Activated CD8-positive, alpha-beta memory T cell treated with anti-CD3 and anti-CD28 coated beads, Interleukin-2, amount 10 ng/mL, durations not matched to agents 7 days and 5 days (primary cell): Measurements from ENCODE around the gene TRIM25. TPM values are rescaled to one million over a fixed set of nuclear protein-coding genes. Genes with fewer than 3 reads are reported as not detected.

Source experiments
- ATAC-seq: fragments of 150-1000 bp; cut with Tn5 transposase; one replicate; pipeline ENCODE4 v1.10.0; 2021; ENCODE audit warnings: moderate library complexity
- CTCF ChIA-PET: fragments of 350-600 bp; sonication (Branson Sonifier 250); formaldehyde crosslinking; loops from one replicate; lab custom pipeline; 2021; ENCODE audit warnings: antibody characterized with exemption; lab: Charles Lee
- DNase-seq: peaks from one replicate; pipeline ENCODE4 v3.0.0-alpha.2; 2020
- H3K27ac Mint-ChIP-seq: one replicate; pipeline ENCODE4 v1.8.0; 2021; ENCODE audit warnings: mild to moderate bottlenecking, mixed read lengths
- H3K27me3 Mint-ChIP-seq: one replicate; pipeline ENCODE4 v1.8.0; 2021; ENCODE audit warnings: mixed read lengths
- H3K36me3 Mint-ChIP-seq: one replicate; pipeline ENCODE4 v1.8.0; 2021; ENCODE audit warnings: mild to moderate bottlenecking, mixed read lengths
- H3K4me1 Mint-ChIP-seq: one replicate; pipeline ENCODE4 v1.8.0; 2021; ENCODE audit warnings: mixed read lengths
- H3K4me3 Mint-ChIP-seq: one replicate; pipeline ENCODE4 v1.8.0; 2021; ENCODE audit warnings: mild to moderate bottlenecking, moderate library complexity, mixed read lengths
- H3K9me3 Mint-ChIP-seq: one replicate; pipeline ENCODE4 v1.8.0; 2022; ENCODE audit warnings: low read depth, mixed read lengths
- total RNA-seq, 2 experiments: library from RNA; stranded (reverse); gene quantifications; one replicate each; pipeline ENCODE4 v1.2.3, GENCODE V29; 2021

The TRIM25 gene
- total RNA-seq, 2 experiments from 2014 or later, result 166 to 227 TPM

DNA sequence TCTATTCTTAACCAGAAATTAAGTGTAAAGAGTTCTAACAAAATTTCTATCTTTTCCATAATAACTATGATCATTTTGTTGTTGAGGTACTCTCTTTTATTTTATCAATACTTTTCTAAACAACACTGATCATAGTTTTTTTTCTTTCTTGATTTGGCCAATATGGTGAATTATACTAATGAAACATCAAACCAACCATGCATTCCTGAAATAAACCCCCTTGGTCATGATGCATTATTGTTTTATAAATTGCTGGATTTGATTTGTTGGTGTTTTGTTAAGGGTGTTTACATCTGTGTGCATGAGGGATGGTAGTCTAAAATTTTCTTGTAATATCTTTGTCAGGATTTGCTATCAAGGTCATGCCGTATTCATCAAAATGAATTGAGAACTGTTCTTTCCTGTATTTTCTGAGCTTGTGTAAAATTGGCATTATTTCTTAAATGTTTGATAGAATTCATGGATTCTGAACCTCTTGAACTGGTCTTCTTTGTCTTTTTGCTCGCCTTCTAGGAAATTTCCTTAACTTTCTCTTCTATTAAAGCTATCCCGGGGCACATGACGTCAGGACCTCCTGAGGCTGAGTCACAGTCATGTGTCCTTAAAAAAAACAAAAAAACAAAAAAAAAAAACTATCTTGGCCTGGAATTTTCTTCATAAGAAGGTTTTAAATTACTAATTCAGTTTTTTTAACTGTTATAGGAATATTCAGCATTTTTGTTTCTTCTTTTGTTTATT lies 3.9 kb upstream of the TRIM25 start:
- Mint-ChIP-seq H3K4me3 (no peak overlapping the region), H3K9me3 (peaks cover 9% of the 10 kb centered on the region), H3K4me1 (peaks cover 39% of the 10 kb centered on the region), H3K27me3 (no peaks in the 10 kb centered on the region), H3K27ac (no peak overlapping the region), H3K36me3 (peaks cover 32% of the 10 kb centered on the region)
- ATAC-seq, result no peak
- CTCF ChIA-PET, result no interaction called here
- no peak for DNase-seq

DNA sequence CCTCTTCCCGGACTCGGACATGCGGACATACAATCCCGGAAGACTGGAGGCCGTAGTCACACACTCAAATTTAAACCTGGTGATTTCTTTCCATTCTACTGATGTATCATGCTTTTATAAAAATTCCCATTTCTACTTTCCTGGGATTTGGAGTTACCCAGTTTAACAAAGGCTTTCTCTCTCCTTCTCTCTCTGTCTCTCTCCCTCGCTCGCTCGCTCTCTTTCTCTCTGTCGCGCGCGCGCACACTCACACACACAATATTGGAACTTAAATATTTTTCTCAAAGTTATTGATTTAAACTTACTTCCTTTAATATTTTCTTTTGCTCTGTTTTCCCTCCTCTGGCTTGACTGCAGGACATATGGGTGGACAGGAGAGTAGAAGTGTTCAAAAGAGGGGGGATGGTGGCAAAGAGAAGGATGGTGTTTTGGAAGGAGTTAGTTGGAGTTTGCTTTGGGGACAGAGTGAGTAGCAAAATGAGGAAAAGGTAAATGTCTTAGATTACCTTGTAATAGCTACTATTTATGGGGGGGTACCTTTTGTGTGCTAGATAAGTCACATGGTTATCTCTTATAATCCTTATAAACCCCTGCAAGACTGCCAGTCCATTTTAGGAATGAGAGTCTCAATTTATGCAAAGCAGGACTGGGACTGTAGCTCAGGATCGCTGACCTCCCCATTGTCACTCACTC lies 878 bp upstream of the TRIM25 start:
- Mint-ChIP-seq H3K4me1 (peaks cover 55% of the 10 kb centered on the region), H3K27me3 (no peaks in the 10 kb centered on the region), H3K27ac (peak overlapping the region; percentile 94), H3K4me3 (peak overlapping the region; percentile 98), H3K9me3 (peaks cover 8% of the 10 kb centered on the region), H3K36me3 (peaks cover 55% of the 10 kb centered on the region)
- CTCF ChIA-PET, result interaction anchor here (1.1 kb wide), 1 partner anchor 79 kb away, joined by 6 read pairs; no protein-coding TSS in a partner anchor
- DNase-seq (no peak), ATAC-seq (no peak)

DNA sequence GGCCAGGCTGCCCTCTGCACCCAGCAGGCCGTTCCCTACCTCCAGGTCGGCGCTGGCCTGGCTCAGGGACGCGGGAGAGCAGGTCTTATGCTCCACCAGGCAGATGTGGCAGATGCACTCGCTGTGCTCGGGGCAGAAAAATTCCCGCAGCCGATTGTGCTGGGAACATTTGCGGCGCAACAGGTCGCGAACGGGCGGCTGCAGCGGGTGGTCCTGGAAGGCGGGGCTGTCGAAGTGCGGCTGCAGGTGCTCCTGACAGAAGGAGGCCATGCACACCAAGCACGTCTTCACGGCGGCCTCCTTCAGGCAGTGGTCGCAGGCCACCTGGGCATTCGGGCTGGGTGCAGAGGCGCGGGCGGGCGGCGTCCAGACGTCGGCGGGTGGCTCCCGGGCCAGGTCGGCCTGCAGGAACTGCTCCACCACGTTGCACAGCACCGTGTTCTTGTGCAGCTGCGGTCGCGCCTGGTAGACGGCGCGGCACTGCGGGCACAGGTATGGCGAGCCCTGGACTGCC lies 439 bp downstream of the TRIM25 start:
- no peak for DNase-seq
- peak overlapping the region; percentile 98 for H3K4me3 Mint-ChIP-seq
- peaks cover 54% of the 10 kb centered on the region for H3K36me3 Mint-ChIP-seq
- H3K4me1 Mint-ChIP-seq, result peaks cover 56% of the 10 kb centered on the region
- H3K27ac Mint-ChIP-seq, result peak overlapping the region; percentile 94
- peaks cover 5% of the 10 kb centered on the region for H3K9me3 Mint-ChIP-seq
- H3K27me3 Mint-ChIP-seq, result no peaks in the 10 kb centered on the region
- CTCF ChIA-PET, result interaction anchor here (1.0 to 1.9 kb wide), 6 partner anchors 16 to 98 kb away, joined by 3 to 6 read pairs (median 4); no protein-coding TSS in a partner anchor
- peak; percentile 50 for ATAC-seq

DNA sequence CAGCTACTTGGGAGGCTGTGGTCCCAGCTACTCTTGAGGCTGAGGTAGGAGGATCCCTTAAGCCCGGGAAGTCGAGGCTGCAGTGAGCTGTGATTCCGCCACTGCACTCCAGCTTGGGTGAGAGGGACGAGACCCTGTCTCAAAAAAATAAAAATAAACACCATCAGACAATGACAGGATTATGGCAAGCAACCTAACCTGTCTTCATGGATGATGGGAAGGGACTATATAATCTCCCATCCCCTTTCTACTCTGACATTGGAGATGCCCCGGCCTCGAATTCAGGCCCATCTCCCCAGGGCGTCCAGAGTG lies 893 bp downstream of the TRIM25 start:
- DNase-seq (no peak), ATAC-seq (no peak)
- peak overlapping the region; percentile 94 for H3K27ac Mint-ChIP-seq
- CTCF ChIA-PET, result interaction anchor here (1.0 to 1.9 kb wide), 5 partner anchors 16 to 98 kb away, joined by 3 to 6 read pairs (median 3); no protein-coding TSS in a partner anchor
- H3K27me3 Mint-ChIP-seq, result no peaks in the 10 kb centered on the region
- peaks cover 4% of the 10 kb centered on the region for H3K9me3 Mint-ChIP-seq
- peaks cover 60% of the 10 kb centered on the region for H3K4me1 Mint-ChIP-seq
- H3K4me3 Mint-ChIP-seq, result peak overlapping the region; percentile 98
- H3K36me3 Mint-ChIP-seq, result peaks cover 56% of the 10 kb centered on the region

DNA sequence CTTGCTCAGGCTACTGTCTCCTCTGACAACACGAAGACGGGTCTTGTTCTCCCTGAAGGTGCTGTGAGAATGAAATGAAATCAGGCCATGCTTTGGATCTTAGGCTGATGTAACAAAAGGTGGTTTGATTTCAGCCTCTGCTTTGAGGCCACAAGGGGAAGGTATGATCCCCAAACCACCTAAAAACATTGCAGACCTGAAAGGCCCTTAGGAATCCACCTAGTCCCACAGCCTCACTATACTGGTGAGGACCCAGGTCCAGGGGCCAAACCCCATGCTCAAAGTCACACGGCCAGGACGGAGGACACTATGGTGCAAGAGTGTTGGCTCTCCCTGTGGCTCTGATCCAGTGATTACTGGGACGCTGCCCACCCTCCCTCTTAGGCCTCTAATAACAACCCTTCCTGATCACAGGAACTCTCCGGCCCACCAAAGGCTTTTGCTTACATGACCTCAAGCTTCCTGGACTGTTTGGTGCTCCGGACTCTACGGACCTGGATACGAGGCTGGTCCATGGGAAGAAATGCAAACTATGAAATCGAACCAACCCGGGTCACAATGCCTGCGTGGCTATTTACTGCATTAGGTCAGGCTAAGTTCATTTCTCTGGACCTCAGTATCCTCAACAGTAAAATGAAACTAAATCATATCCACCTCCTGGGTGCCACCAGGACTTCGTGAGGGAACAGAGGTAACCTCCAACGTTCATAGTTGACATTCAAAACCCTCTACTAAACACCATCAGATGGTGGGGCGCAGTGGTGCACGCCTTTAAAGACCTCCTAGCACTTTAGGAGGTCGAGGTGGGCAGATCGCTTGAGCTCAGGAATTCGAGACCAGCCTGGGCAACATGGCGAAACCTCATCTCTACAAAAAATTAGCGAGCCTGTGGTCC lies 1.5 kb downstream of the TRIM25 start:
- ATAC-seq (no peak), DNase-seq (no peak)
- Mint-ChIP-seq H3K4me3 (peak overlapping the region; percentile 98), H3K27me3 (no peaks in the 10 kb centered on the region), H3K4me1 (peaks cover 65% of the 10 kb centered on the region), H3K27ac (peak overlapping the region; percentile 94), H3K36me3 (peaks cover 57% of the 10 kb centered on the region), H3K9me3 (no peaks in the 10 kb centered on the region)
- CTCF ChIA-PET, result interaction anchor here (1.0 to 1.9 kb wide), 5 partner anchors 17 to 99 kb away, joined by 3 to 6 read pairs (median 3); no protein-coding TSS in a partner anchor

DNA sequence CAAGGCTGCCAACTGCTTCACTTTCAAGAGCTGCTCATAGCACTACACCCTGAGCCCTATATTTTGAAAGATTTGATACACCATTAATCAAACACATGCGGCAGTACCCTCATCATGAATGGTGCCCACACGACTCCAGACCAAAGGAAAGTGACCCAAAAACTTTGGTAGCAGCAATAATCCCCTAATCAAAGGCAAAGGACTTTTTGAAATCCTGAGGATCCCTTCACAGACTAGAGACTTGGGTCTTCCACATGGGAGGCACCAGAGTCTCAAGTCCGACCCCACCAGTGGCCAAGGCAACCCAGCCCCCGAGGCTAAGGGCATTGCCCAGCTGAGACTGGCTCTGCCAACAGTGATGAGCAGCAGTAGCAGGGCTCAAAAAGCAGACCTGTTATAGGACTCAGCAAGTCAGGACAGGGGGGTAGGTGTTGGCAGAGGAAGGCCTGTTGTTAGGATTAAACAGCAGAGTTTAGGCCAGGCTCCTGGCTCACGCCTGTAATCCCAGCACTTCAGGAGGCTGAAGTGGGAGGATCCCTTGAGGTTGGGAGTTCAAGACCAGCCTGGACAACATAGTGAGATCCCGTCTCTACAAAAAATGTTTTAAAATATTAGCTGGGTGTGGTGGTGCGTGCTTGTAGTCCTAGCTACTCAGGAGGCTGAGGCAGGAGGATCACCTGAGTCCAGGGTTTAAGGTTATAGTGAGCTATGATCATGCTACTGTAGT lies 3.2 kb downstream of the TRIM25 start:
- CTCF ChIA-PET, result interaction anchor here (0.9 kb wide), 1 partner anchor 77 kb away, joined by 3 read pairs; the partner anchor contains the start of genes C17orf67 and DGKE
- peaks cover 64% of the 10 kb centered on the region for H3K4me1 Mint-ChIP-seq
- ATAC-seq, result no peak
- H3K36me3 Mint-ChIP-seq, result peaks cover 64% of the 10 kb centered on the region
- no peak for DNase-seq
- H3K9me3 Mint-ChIP-seq, result no peaks in the 10 kb centered on the region
- peak overlapping the region; percentile 98 for H3K4me3 Mint-ChIP-seq
- H3K27ac Mint-ChIP-seq, result peak overlapping the region; percentile 57
- no peaks in the 10 kb centered on the region for H3K27me3 Mint-ChIP-seq

DNA sequence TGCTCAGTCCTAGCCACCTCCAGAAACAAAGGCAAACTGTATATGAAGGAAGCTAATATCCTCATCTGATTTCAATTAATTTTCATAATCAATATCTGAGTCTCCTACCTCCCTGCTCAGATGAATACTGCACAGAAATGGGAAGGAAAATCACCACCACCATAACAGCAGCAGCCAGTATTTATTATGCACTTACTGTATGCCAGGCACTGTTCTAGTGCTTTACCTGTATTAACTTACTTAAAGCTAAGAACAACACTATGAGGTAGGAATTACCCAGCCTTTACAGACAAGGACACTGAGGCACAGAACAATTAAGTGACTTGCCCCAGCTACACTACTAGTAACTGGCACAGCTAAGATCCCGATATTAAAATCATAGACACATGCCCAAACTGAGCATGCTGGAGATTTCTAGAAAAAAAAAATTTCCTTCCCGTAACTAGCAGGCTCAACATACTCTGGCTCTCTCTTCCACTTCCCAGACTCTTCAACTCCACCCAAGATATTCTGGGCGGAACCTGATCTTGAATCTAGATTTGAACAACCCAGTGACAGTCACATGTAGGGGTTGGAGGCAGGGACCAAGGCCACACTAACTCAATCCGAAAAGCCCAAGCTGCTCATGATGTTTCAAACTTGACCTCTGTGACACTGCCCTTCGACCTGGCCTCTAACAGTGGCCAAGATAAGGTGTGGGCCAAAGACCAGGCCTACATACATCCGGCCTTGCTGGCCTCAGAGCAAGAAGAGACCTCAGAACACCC lies 3.9 kb downstream of the TRIM25 start:
- peaks cover 57% of the 10 kb centered on the region for H3K4me1 Mint-ChIP-seq
- DNase-seq (no peak), ATAC-seq (no peak)
- H3K27me3 Mint-ChIP-seq, result no peaks in the 10 kb centered on the region
- peak overlapping the region; percentile 57 for H3K27ac Mint-ChIP-seq
- H3K4me3 Mint-ChIP-seq, result peak overlapping the region; percentile 98
- CTCF ChIA-PET, result interaction anchor here (1.6 kb wide), 1 partner anchor 90 kb away, joined by 7 read pairs; no protein-coding TSS in a partner anchor
- no peaks in the 10 kb centered on the region for H3K9me3 Mint-ChIP-seq
- peaks cover 66% of the 10 kb centered on the region for H3K36me3 Mint-ChIP-seq

DNA sequence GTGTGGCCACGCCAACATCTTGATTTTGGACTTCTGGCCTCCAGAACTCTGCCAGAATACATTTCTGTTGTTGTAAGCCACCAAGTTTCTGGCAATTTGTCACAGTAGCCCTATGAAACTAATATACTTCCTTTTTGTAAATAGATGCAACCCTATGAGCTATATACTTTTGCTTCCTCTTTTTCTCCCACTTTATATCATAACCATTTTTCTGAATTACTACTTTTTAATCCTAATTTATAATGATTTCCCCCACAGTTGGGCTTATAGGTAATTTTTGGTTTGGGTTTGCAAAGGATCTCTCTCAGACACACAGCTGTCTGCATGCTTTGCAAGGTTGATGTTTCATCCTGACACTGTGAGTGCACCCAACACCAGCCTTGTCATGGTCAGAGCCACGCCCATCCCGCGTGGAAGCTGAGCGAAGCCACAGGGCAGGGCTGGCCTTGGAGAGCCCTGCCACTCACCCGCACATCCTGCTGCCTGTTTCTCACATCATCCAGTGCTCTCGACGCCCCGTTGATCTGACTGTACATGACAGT lies 5.8 kb downstream of the TRIM25 start:
- Mint-ChIP-seq H3K4me3 (no peak overlapping the region), H3K36me3 (peaks cover 79% of the 10 kb centered on the region), H3K27me3 (no peaks in the 10 kb centered on the region), H3K4me1 (peaks cover 61% of the 10 kb centered on the region), H3K9me3 (no peaks in the 10 kb centered on the region), H3K27ac (peak overlapping the region; percentile 85)
- peak; percentile 74 for DNase-seq
- CTCF ChIA-PET, result interaction anchor here (0.8 to 1.6 kb wide), 5 partner anchors 9 to 88 kb away, joined by 3 to 7 read pairs (median 3); partner anchors contain the start of gene COIL
- ATAC-seq, result peak; percentile 58

DNA sequence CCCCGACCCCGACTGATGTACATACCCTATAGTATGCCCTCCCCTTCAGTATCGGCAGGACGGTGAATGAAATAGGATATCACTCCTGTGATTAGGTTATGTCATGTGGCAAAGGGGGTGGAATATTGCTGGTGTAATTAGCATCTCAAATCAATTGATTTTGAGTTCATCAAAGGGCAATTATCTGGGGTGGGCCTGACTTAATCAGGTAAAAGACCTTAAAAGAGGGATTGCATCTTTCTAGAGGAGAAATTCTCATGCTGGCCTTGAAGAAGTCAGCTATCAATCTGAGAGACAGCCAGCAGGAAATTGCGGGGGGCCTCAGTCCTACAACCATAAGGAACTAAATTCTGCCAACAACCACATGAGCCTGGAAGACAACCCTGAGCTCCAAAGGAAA lies 10.3 kb downstream of the TRIM25 start:
- H3K27ac Mint-ChIP-seq, result no peak overlapping the region
- CTCF ChIA-PET, result no interaction called here
- H3K4me1 Mint-ChIP-seq, result peaks cover 51% of the 10 kb centered on the region
- H3K36me3 Mint-ChIP-seq, result peaks cover 83% of the 10 kb centered on the region
- H3K9me3 Mint-ChIP-seq, result no peaks in the 10 kb centered on the region
- ATAC-seq (no peak), DNase-seq (no peak)
- H3K27me3 Mint-ChIP-seq, result no peaks in the 10 kb centered on the region
- no peak overlapping the region for H3K4me3 Mint-ChIP-seq

DNA sequence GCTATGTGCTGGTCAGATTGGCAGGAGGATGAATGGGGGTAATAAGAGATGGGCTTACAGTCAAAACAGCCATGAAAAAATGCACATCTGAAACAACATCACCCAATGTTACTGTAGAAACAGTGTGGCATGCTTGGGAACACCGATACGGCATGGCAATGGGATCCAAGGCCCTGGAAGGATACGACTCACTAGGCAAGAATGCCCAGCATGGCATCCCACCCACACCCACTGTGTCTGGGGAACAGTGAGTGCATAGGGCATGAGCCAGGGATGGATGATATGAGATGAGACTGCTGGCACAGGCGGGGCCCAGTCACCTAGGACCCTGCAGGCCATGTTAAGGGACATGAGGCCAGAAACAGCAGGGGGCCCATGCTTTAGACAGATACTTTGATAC lies 11.5 kb downstream of the TRIM25 start:
- no peak for ATAC-seq
- Mint-ChIP-seq H3K27me3 (no peaks in the 10 kb centered on the region), H3K36me3 (peaks cover 83% of the 10 kb centered on the region), H3K9me3 (no peaks in the 10 kb centered on the region), H3K27ac (no peak overlapping the region), H3K4me1 (peaks cover 43% of the 10 kb centered on the region), H3K4me3 (no peak overlapping the region)
- CTCF ChIA-PET, result no interaction called here
- DNase-seq, result no peak

DNA sequence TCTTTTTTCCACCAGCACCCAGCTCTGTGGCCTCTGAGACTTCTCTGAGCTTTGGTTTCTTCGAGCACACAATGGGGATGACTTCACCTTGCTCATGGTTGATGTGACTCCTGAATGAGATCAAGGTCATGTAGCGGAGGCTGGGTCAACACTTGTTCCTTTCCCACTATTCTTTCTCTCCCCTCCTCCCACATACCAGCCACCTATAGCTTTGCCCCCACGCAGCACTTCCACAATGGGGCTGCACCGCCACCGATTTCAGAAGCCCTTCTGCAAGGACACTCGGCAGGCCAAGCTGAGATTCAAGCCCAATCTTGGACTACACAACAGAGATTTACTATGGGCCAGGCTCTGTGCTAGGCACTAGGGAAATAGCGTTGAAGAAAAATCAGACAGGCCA lies 14.4 kb downstream of the TRIM25 start:
- no peak overlapping the region for H3K4me3 Mint-ChIP-seq
- no peaks in the 10 kb centered on the region for H3K9me3 Mint-ChIP-seq
- H3K27me3 Mint-ChIP-seq, result no peaks in the 10 kb centered on the region
- H3K36me3 Mint-ChIP-seq, result peaks cover 86% of the 10 kb centered on the region
- ATAC-seq (no peak), DNase-seq (no peak)
- CTCF ChIA-PET, result interaction anchor here (1.2 to 1.6 kb wide), 2 partner anchors 9 to 40 kb away, joined by 3 to 4 read pairs; no protein-coding TSS in a partner anchor
- H3K4me1 Mint-ChIP-seq, result peaks cover 30% of the 10 kb centered on the region
- no peak overlapping the region for H3K27ac Mint-ChIP-seq
